Endothelial cell of umbilical vein (primary cell): ENCODE measurements around the gene BAG5. TPM values are rescaled to one million over a fixed set of nuclear protein-coding genes. Genes with fewer than 3 reads are reported as not detected.

Experiments used
- BruUV-seq: library from RNA; stranded (reverse); fragments of 400-500 nt; replicated peaks from 2 replicates; lab custom pipeline; 2021; lab: Mats Ljungman, UMichigan
- CTCF ChIA-PET: fragments of 300-600, 350-600 bp; sonication (Branson Sonifier 250); formaldehyde crosslinking; loops from one replicate; lab custom pipeline; 2021; ENCODE audit warnings: antibody characterized with exemption, inconsistent platforms; lab: Charles Lee
- POLR2A ChIA-PET: fragments of 300-600, 350-600 bp; sonication (Branson Sonifier 250); formaldehyde crosslinking; loops from one replicate; lab custom pipeline; 2021; ENCODE audit warnings: antibody characterized with exemption, inconsistent platforms; lab: Charles Lee
- DNase-seq: peaks from one replicate; pipeline ENCODE4 v3.0.0-alpha.2; 2011; ENCODE audit warnings: low read depth, low spot score
- FAIRE-seq: peaks from 2 replicates; lab custom pipeline; 2011; peaks lifted over from hg19 to GRCh38; lab: Jason Lieb, UNC
- H2AFZ ChIP-seq: 2 replicates; pipeline ENCODE4 v1.6.0; 2012; ENCODE audit warnings: low read depth, low read length, control low read depth, inconsistent platforms
- H3K27ac ChIP-seq: 2 replicates; pipeline ENCODE4 v1.5.1; 2011; ENCODE audit warnings: low read depth, mild to moderate bottlenecking, control low read depth, low read length, moderate library complexity; ENCODE audit not compliant: insufficient read depth
- H3K27me3 ChIP-seq, 2 experiments: 2 replicates each; pipeline versions ENCODE4 v1.6.0 to v1.6.1; 2011; ENCODE audit warnings: low read length in 2 of 2, mixed read lengths in 1 of 2; ENCODE audit not compliant: control insufficient read depth in 2 of 2, insufficient read depth in 2 of 2
- H3K36me3 ChIP-seq, 2 experiments: 2 replicates in 1 of 2; 3 replicates in 1 of 2; pipeline ENCODE4 v1.5.1; 2011; ENCODE audit warnings: low read length in 2 of 2, mild to moderate bottlenecking in 1 of 2, moderate library complexity in 1 of 2; ENCODE audit not compliant: control insufficient read depth in 2 of 2, insufficient read depth in 2 of 2; ENCODE audit errors: extremely low read depth in 1 of 2
- H3K4me1 ChIP-seq: 3 replicates; pipeline ENCODE4 v1.5.1; 2011; ENCODE audit warnings: mild to moderate bottlenecking, low read length; ENCODE audit not compliant: control insufficient read depth, insufficient read depth; ENCODE audit errors: extremely low read depth
- H3K4me2 ChIP-seq: 2 replicates; pipeline ENCODE4 v1.6.1; 2011; ENCODE audit warnings: low read length, control low read depth, mixed read lengths; ENCODE audit not compliant: insufficient read depth
- H3K4me3 ChIP-seq, 3 experiments: fragments of 200-600 bp in 1 of 3; sonication (generic), shearing (Covaris generic) in 1 of 3; replicated peaks in 1 of 3; 2 replicates each; pipeline ENCODE4 v1.5.1; 2011 to 2016; ENCODE audit warnings: control low read depth in 3 of 3, low read length in 3 of 3, mild to moderate bottlenecking in 2 of 3, inconsistent platforms in 1 of 3, low read depth in 1 of 3, moderate library complexity in 1 of 3; ENCODE audit not compliant: insufficient read depth in 1 of 3
- H3K79me2 ChIP-seq: 2 replicates; pipeline ENCODE4 v1.6.0; 2012; ENCODE audit warnings: low read length, inconsistent platforms; ENCODE audit not compliant: control insufficient read depth, insufficient read depth
- H3K9ac ChIP-seq: replicated peaks from 2 replicates; pipeline ENCODE3; 2011; ENCODE audit warnings: low read length, control low read depth; ENCODE audit not compliant: insufficient read depth; ENCODE audit errors: extremely low read depth
- H3K9me1 ChIP-seq: replicated peaks from 3 replicates; pipeline ENCODE4 v1.6.0; 2011; ENCODE audit warnings: mild to moderate bottlenecking, low read length; ENCODE audit not compliant: control insufficient read depth, insufficient read depth; ENCODE audit errors: extremely low read depth
- H3K9me3 ChIP-seq: replicated peaks from 2 replicates; pipeline ENCODE4 v1.5.1; 2012; ENCODE audit warnings: low read length, inconsistent platforms; ENCODE audit not compliant: control insufficient read depth, insufficient read depth
- H4K20me1 ChIP-seq: replicated peaks from 2 replicates; pipeline ENCODE3; 2011; ENCODE audit warnings: mild to moderate bottlenecking, low read length; ENCODE audit not compliant: control insufficient read depth, insufficient read depth; ENCODE audit errors: extremely low read depth
- EZH2 ChIP-seq: IDR thresholded peaks from 2 replicates; pipeline ENCODE4 v1.6.1; 2012; ENCODE audit warnings: borderline replicate concordance, low read depth, mild to moderate bottlenecking, moderate library complexity, low read length, inconsistent platforms; ENCODE audit not compliant: severe bottlenecking
- FOS ChIP-seq: IDR thresholded peaks from 2 replicates; pipeline ENCODE4 v1.6.1; 2011; ENCODE audit warnings: mild to moderate bottlenecking, low read length, moderate library complexity, borderline replicate concordance; ENCODE audit not compliant: insufficient read depth
- GATA2 ChIP-seq: IDR thresholded peaks from 2 replicates; pipeline ENCODE4 v1.7.0; 2011; ENCODE audit warnings: low read depth, mild to moderate bottlenecking, moderate library complexity, mixed read lengths, low read length; ENCODE audit not compliant: insufficient read length, insufficient read depth
- JUN ChIP-seq: IDR thresholded peaks from 2 replicates; pipeline ENCODE4 v1.6.1; 2011; ENCODE audit warnings: borderline replicate concordance, low read depth; ENCODE audit not compliant: insufficient read length, insufficient read depth
- MYC ChIP-seq: IDR thresholded peaks from one replicate; pipeline ENCODE4 v1.6.1; 2011; ENCODE audit warnings: mild to moderate bottlenecking, low read depth, low read length
- POLR2A ChIP-seq: IDR thresholded peaks from 2 replicates; pipeline ENCODE4 v1.6.1; 2012; ENCODE audit warnings: low read depth, mild to moderate bottlenecking, control low read depth, low read length
- POLR2AphosphoS5 ChIP-seq: IDR thresholded peaks from 2 replicates; pipeline ENCODE4 v1.6.1; 2012; ENCODE audit warnings: low read depth, mild to moderate bottlenecking, control low read depth, low read length, moderate library complexity; ENCODE audit not compliant: insufficient read depth
- dilution Hi-C: fragments of 300-500 bp; cut with MboI; formaldehyde crosslinking; loops from one replicate; pipeline ENCODE4 v1.15.0; 2019; ENCODE audit warnings: low sequenced_read_pairs; ENCODE audit not compliant: extremely low pct_ligation_motif_present
- intact Hi-C: fragments of 100-400 bp; cut with micrococcal nuclease; formaldehyde crosslinking; loops from one replicate; pipeline ENCODE4 v1.10.0; 2022
- polyA plus RNA-seq, 4 experiments: library from polyadenylated mRNA; depleted of rRNA in 3 of 4; stranded (reverse) in 3 of 4; unstranded in 1 of 4; fragments of >200 nt; gene quantifications; 2 replicates each; pipeline versions ENCODE4 v1.2.1 to v1.2.3, GENCODE V29; 2011 to 2012; ENCODE audit warnings: missing spikeins in 1 of 4
- total RNA-seq: library from RNA; stranded (reverse); gene quantifications from 2 replicates; pipeline ENCODE4 v1.2.3, GENCODE V29; 2021
- TF ChIP-seq, protein P1 (sequence below): IDR thresholded peaks from 2 replicates; pipeline ENCODE4 v1.6.1; 2011; ENCODE audit not compliant: insufficient read depth, insufficient read length
- TF ChIP-seq, protein P2 (sequence below), 2 donors: IDR thresholded peaks; 1 replicate in 1 of 2; 2 replicates in 1 of 2; pipeline ENCODE4 v1.5.1; 2011; ENCODE audit warnings: low read length in 2 of 2, mild to moderate bottlenecking in 2 of 2, moderate library complexity in 2 of 2, control low read depth in 1 of 2, inconsistent platforms in 1 of 2, low read depth in 1 of 2; ENCODE audit not compliant: insufficient read depth in 1 of 2; ENCODE audit errors: extremely low read depth in 1 of 2

Gene BAG5
- total and polyA plus RNA-seq, 2 donors (not counting 3 experiments of a cell fraction or from before 2014, with no cell fraction given) = 6.3 to 32.5 TPM

DNA sequence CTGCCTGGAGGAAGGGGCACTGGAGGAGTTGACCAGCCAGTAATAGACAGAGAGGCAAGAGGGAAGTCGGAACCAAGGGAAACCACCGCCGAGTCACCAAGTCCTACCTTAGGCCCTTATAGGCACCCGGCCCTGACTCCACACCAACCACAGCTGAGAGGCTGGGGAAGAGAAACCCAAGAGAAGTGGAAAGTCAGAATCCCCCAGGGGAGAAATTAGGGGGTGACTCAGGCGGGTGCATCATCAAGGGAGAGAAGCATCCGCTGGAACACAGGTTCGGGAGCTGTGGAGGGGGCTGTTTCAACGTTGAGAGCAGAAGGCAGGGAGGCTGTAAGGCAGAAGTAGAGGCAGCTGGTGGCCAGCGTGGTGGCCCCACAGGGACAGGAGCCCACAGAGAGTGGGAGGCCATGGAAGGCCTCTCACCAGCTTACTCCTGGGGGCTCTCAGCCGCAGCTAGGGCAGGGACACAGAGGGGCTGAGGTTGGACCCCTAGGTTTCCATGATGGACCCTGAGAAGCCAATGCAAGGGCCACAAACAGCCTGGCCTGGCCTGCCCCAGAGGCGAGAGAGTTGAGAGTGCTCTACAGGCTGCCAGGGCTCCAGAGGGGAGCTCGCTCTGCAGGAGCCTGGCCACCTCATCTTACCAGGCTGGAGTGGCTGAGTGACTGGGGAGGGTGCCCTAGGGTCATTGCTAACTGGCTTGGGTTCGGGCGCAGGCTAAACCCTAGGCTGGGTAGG, 34.9 kb downstream of the BAG5 start:
- Histone ChIP-seq H3K4me1 (peaks cover 11% of the 10 kb centered on the region), H2AFZ (no peak overlapping the region), H3K9ac (no peak overlapping the region), H3K9me1 (no peaks in the 10 kb centered on the region), H3K4me3 (no peak overlapping the region), H3K27ac (no peak overlapping the region), H4K20me1 (no peaks in the 10 kb centered on the region), H3K79me2 (peaks cover 21% of the 10 kb centered on the region), H3K4me2 (no peak overlapping the region), H3K36me3 (peaks cover 0 to 2% of the 10 kb centered on the region in 2 experiments), H3K9me3 (no peaks in the 10 kb centered on the region), H3K27me3 (peaks cover 15 to 17% of the 10 kb centered on the region in 2 experiments)
- POLR2A ChIA-PET = no interaction called here
- DNase-seq (no peak), FAIRE-seq (no peak)
- CTCF ChIA-PET = interaction anchor here (1.0 to 4.8 kb wide), 4 partner anchors 9 to 21 kb away, joined by 3 to 49 read pairs (median 4); no protein-coding TSS in a partner anchor
- no TSS peak for BruUV-seq
- TF ChIP-seq POLR2A (no peak), POLR2AphosphoS5 (no peak), EZH2 (no peak), JUN (no peak), GATA2 (no peak), MYC (no peak)
- dilution Hi-C loops = no loop called here
- intact Hi-C loops = loop anchor here (5.0 kb wide), 1 partner anchor 35 kb away; the partner anchor contains the start of genes BAG5 and COA8

DNA sequence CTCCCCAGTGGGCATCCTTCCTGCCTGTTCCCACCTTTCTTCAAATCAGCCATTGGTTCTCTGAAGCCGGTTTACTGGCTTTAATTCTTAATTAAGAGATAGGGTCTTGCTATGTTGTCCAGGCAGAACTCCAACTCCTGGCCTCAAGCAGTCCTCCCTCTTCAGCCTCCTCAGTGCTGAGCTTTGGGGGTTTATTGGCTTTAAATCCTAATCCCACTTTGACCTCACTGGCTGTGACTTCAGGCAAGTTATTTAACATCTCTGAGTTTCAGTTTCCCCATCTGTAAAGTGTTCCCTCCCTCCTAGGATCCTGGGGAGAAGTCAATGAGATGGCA, 35.6 kb downstream of the BAG5 start:
- TF ChIP-seq, protein P1, sequence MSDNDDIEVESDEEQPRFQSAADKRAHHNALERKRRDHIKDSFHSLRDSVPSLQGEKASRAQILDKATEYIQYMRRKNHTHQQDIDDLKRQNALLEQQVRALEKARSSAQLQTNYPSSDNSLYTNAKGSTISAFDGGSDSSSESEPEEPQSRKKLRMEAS = no peak
- TF ChIP-seq, protein P2, sequence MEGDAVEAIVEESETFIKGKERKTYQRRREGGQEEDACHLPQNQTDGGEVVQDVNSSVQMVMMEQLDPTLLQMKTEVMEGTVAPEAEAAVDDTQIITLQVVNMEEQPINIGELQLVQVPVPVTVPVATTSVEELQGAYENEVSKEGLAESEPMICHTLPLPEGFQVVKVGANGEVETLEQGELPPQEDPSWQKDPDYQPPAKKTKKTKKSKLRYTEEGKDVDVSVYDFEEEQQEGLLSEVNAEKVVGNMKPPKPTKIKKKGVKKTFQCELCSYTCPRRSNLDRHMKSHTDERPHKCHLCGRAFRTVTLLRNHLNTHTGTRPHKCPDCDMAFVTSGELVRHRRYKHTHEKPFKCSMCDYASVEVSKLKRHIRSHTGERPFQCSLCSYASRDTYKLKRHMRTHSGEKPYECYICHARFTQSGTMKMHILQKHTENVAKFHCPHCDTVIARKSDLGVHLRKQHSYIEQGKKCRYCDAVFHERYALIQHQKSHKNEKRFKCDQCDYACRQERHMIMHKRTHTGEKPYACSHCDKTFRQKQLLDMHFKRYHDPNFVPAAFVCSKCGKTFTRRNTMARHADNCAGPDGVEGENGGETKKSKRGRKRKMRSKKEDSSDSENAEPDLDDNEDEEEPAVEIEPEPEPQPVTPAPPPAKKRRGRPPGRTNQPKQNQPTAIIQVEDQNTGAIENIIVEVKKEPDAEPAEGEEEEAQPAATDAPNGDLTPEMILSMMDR (IDR thresholded peaks at IDR 0.05; ENCODE audit: extremely low read depth in 1 of 2, insufficient read depth in 1 of 2, low read depth in 1 of 2, low read length in 2 of 2) = no peak
- no peak for TF ChIP-seq JUN
- TF ChIP-seq POLR2A = no peak
- TF ChIP-seq FOS = no peak
- no peak for TF ChIP-seq GATA2
- no peak for TF ChIP-seq MYC
- TF ChIP-seq EZH2 = no peak
- no peak for TF ChIP-seq POLR2AphosphoS5
- H3K4me1 ChIP-seq = peaks cover 11% of the 10 kb centered on the region
- intact Hi-C loops = loop anchor here (5.0 kb wide), 1 partner anchor 35 kb away; the partner anchor contains the start of genes BAG5 and COA8
- DNase-seq (no peak), FAIRE-seq (no peak)
- H3K36me3 ChIP-seq = no peaks in the 10 kb centered on the region
- H3K9me1 ChIP-seq = no peaks in the 10 kb centered on the region
- H3K9me3 ChIP-seq = no peaks in the 10 kb centered on the region
- H2AFZ ChIP-seq = no peak overlapping the region
- H3K79me2 ChIP-seq = peaks cover 21% of the 10 kb centered on the region
- no peak overlapping the region for H3K4me2 ChIP-seq
- dilution Hi-C loops = no loop called here
- H4K20me1 ChIP-seq = no peaks in the 10 kb centered on the region
- CTCF ChIA-PET = interaction anchor here (1.9 to 4.8 kb wide), 2 partner anchors 8 to 21 kb away, joined by 4 to 49 read pairs; no protein-coding TSS in a partner anchor
- POLR2A ChIA-PET = no interaction called here
- H3K27me3 ChIP-seq = peaks cover 19 to 23% of the 10 kb centered on the region in 2 experiments
- no peak overlapping the region for H3K4me3 ChIP-seq
- H3K9ac ChIP-seq = no peak overlapping the region
- BruUV-seq = no TSS peak
- H3K27ac ChIP-seq = no peak overlapping the region
